Left lung (tissue), 10 donors: ENCODE data around the gene NOLC1. TPM values are rescaled to one million over a fixed set of nuclear protein-coding genes. Genes with fewer than 3 reads are reported as not detected.

Experiments used
- ATAC-seq: fragments of 200-7000 bp; cut with Tn5 transposase; one replicate; pipeline ENCODE4 v1.9.1; 2020; ENCODE audit warnings: moderate library complexity
- DNase-seq, 4 donors: peaks; one replicate each; pipeline ENCODE4 v3.0.0-alpha.2; 2013 to 2020
- H3K27ac ChIP-seq, 2 donors: fragments of 200-600 bp; sonication (generic) in 1 of 2; one replicate each; pipeline versions ENCODE4 v1.5.0 to v1.8.0; 2020 to 2021
- H3K27me3 ChIP-seq, 2 donors: fragments of 200-600 bp; sonication (generic) in 1 of 2; one replicate each; pipeline versions ENCODE4 v1.5.0 to v1.8.0; 2020 to 2021
- H3K36me3 ChIP-seq, 2 donors: fragments of 200-600 bp; sonication (generic) in 1 of 2; one replicate each; pipeline versions ENCODE4 v1.5.0 to v1.8.0; 2020 to 2021
- H3K4me1 ChIP-seq, 2 donors: fragments of 200-600 bp; one replicate each; pipeline ENCODE4 v1.8.0; 2021
- H3K4me3 ChIP-seq, 2 donors: fragments of 200-600 bp; sonication (generic) in 1 of 2; one replicate each; pipeline versions ENCODE4 v1.5.0 to v1.8.0; 2020 to 2021; ENCODE audit warnings: mild to moderate bottlenecking in 1 of 2
- H3K9me3 ChIP-seq, 2 donors: fragments of 200-600 bp; sonication (generic) in 1 of 2; one replicate each; pipeline versions ENCODE4 v1.5.0 to v1.8.0; 2020 to 2021
- CTCF ChIP-seq, 2 donors: fragments of 200-600 bp; sonication (generic) in 1 of 2; IDR thresholded peaks; one replicate each; pipeline versions ENCODE4 v1.5.0 to v1.8.0; 2021; ENCODE audit warnings: antibody characterized with exemption in 2 of 2
- intact Hi-C, 2 donors: fragments of 100-400 bp; cut with DNase I; formaldehyde crosslinking; loops; one replicate each; pipeline versions ENCODE4 v1.11.2 to v1.14.2; 2022
- polyA plus RNA-seq, 6 donors: library from polyadenylated mRNA; unstranded; fragments of 120-200 nt; gene quantifications; one replicate each; pipeline ENCODE4 v1.2.1, GENCODE V29; 2013; ENCODE audit not compliant: insufficient read length in 6 of 6
- total RNA-seq, 2 donors: library from RNA; stranded (reverse); fragmentation: NEBNext Ultra II Directional; extraction: Animal tissue kit (Norgen Biotek cat#: 25700); gene quantifications; one replicate each; pipeline ENCODE4 v1.2.1, GENCODE V29; 2021
- donor health status: DM: no; HTN: yes; CAD: no.
- donor health status: DM: no; HTN: no; CAD: no.

The NOLC1 gene
- total and polyA plus RNA-seq, 8 donors: 34.1 to 95.7 (median 80.9) TPM

DNA sequence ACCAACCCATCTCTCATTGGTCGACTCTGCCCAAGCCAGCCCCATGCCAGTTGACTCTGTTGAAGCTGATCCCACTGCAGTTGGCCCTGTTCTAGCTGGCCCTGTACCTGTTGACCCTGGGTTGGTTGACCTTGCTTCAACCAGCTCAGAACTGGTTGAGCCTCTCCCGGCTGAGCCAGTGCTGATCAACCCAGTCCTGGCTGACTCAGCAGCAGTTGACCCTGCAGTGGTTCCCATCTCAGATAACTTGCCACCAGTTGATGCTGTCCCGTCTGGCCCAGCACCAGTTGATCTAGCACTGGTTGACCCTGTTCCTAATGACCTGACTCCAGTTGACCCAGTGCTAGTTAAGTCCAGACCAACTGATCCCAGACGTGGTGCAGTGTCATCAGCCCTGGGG is 12.0 kb upstream of the NOLC1 start:
- no peak overlapping the region for H3K27ac ChIP-seq
- DNase-seq: no peak
- no peak for ATAC-seq
- no peak overlapping the region for H3K4me3 ChIP-seq
- H3K4me1 ChIP-seq: peaks cover 4 to 18% of the 10 kb centered on the region in 2 donors
- intact Hi-C loops: no loop called here
- H3K27me3 ChIP-seq: no peaks in the 10 kb centered on the region
- TF ChIP-seq CTCF (IDR thresholded peaks at IDR 0.05): no peak
- H3K9me3 ChIP-seq: no peaks in the 10 kb centered on the region
- peaks cover 0 to 77% of the 10 kb centered on the region in 2 donors for H3K36me3 ChIP-seq

DNA sequence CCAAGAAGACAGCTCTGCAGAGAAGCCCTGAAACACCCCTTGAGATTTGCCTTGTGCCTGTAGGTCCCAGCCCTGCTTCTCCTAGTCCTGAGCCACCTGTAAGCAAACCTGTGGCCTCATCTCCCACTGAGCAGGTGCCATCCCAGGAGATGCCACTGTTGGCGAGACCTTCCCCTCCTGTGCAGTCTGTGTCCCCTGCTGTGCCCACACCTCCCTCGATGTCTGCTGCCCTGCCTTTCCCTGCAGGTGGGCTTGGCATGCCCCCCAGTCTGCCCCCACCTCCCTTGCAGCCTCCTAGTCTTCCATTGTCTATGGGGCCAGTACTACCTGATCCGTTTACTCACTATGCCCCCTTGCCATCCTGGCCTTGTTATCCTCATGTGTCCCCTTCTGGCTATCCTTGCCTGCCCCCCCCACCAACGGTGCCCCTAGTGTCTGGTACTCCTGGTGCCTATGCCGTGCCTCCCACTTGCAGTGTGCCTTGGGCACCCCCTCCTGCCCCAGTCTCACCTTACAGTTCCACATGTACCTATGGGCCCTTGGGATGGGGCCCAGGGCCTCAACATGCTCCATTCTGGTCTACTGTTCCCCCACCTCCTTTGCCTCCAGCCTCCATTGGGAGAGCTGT is 11.2 kb upstream of the NOLC1 start:
- DNase-seq (no peak), ATAC-seq (no peak)
- TF ChIP-seq CTCF (IDR thresholded peaks at IDR 0.05): no peak
- Histone ChIP-seq H3K27ac (no peak overlapping the region), H3K36me3 (peaks cover 0 to 85% of the 10 kb centered on the region in 2 donors), H3K9me3 (no peaks in the 10 kb centered on the region), H3K4me1 (peaks cover 0 to 10% of the 10 kb centered on the region in 2 donors), H3K4me3 (no peak overlapping the region), H3K27me3 (no peaks in the 10 kb centered on the region)
- intact Hi-C loops: no loop called here

DNA sequence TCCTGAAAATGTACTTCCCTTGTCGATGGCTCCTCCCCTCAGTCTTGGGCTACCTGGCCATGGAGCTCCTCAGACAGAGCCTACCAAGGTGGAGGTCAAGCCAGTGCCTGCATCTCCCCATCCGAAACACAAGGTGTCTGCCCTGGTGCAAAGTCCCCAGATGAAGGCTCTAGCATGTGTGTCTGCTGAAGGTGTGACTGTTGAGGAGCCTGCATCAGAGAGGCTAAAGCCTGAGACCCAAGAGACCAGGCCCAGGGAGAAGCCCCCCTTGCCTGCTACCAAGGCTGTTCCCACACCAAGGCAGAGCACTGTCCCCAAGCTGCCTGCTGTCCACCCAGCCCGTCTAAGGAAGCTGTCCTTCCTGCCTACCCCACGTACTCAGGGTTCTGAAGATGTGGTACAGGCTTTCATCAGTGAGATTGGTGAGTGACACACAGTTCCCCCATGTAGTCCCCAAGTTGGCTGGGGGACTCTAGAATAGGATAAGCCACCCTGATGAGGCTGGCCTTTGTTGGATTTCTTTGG is 10.5 kb upstream of the NOLC1 start:
- DNase-seq: no peak
- ATAC-seq: no peak
- Histone ChIP-seq H3K4me1 (peaks cover 0 to 4% of the 10 kb centered on the region in 2 donors), H3K27me3 (no peaks in the 10 kb centered on the region), H3K4me3 (no peak overlapping the region), H3K36me3 (peaks cover 0 to 91% of the 10 kb centered on the region in 2 donors), H3K9me3 (no peaks in the 10 kb centered on the region), H3K27ac (no peak overlapping the region)
- TF ChIP-seq CTCF (IDR thresholded peaks at IDR 0.05): no peak
- intact Hi-C loops: no loop called here

DNA sequence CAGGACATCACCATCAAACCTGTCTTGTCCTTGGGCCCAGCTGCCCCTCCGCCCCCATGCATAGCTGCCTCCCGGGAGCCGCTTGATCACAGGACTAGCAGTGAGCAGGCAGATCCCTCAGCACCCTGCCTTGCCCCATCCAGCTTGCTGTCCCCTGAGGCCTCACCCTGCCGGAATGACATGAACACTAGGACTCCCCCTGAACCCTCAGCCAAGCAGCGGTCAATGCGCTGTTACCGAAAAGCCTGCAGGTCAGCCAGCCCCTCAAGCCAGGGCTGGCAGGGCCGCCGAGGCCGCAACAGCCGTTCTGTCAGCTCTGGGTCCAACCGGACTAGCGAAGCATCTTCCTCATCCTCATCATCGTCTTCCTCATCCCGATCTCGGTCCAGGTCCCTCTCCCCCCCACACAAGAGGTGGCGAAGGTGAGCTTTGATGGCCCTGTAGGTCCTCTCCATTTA is 5.2 kb upstream of the NOLC1 start:
- ATAC-seq: no peak
- TF ChIP-seq CTCF (IDR thresholded peaks at IDR 0.05): no peak
- DNase-seq: no peak
- peaks cover 0 to 13% of the 10 kb centered on the region in 2 donors for H3K4me1 ChIP-seq
- peaks cover 0 to 91% of the 10 kb centered on the region in 2 donors for H3K36me3 ChIP-seq
- intact Hi-C loops: no loop called here
- peak overlapping the region in 1 of 2 donors; percentile 8 for H3K27ac ChIP-seq
- no peak overlapping the region for H3K4me3 ChIP-seq
- H3K27me3 ChIP-seq: no peaks in the 10 kb centered on the region
- H3K9me3 ChIP-seq: no peaks in the 10 kb centered on the region

DNA sequence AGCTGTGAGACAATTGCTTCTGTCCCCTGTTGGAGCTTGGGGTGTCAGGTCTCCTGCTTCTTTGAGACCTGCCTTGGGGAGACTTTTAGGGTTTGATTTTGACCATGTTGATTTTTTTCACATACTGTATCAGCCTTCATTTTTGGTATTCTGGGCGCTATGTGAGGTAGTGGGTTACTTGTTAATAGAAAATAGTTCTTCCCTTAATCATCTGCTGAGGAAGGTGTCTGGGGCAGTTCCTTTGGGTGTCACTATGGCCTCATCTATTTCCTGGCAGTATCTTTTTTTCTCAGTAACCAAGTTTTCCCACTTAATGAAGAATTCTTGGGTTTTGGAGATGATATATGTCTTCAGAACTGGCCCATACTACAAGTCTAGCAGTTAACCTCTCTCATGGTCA is 4.6 kb upstream of the NOLC1 start:
- peaks cover 0 to 14% of the 10 kb centered on the region in 2 donors for H3K4me1 ChIP-seq
- intact Hi-C loops: no loop called here
- peaks cover 0 to 85% of the 10 kb centered on the region in 2 donors for H3K36me3 ChIP-seq
- no peaks in the 10 kb centered on the region for H3K9me3 ChIP-seq
- ATAC-seq: no peak
- H3K27ac ChIP-seq: peak overlapping the region in 1 of 2 donors; percentile 8
- no peaks in the 10 kb centered on the region for H3K27me3 ChIP-seq
- H3K4me3 ChIP-seq: no peak overlapping the region
- TF ChIP-seq CTCF (IDR thresholded peaks at IDR 0.05): no peak
- no peak for DNase-seq
